Uterus (tissue), 2 donors: ENCODE results near the gene TMSB4Y.

Experiments used
- POLR2A ChIP-seq, 2 donors: fragments of 450-650 bp; IDR thresholded peaks; one replicate each; pipeline ENCODE4 v1.6.1; 2016; ENCODE audit warnings: antibody characterized with exemption in 2 of 2, mild to moderate bottlenecking in 1 of 2, moderate library complexity in 1 of 2
- TF ChIP-seq, protein P1 (sequence below), 4 experiments: fragments of 200-600 bp in 2 of 4; fragments of 450-650 bp in 2 of 4; sonication (generic) in 2 of 4; IDR thresholded peaks; one replicate each; pipeline ENCODE4 v1.5.1; 2016 to 2019; ENCODE audit warnings: antibody characterized with exemption in 4 of 4, mild to moderate bottlenecking in 2 of 4, moderate library complexity in 1 of 4

DNA sequence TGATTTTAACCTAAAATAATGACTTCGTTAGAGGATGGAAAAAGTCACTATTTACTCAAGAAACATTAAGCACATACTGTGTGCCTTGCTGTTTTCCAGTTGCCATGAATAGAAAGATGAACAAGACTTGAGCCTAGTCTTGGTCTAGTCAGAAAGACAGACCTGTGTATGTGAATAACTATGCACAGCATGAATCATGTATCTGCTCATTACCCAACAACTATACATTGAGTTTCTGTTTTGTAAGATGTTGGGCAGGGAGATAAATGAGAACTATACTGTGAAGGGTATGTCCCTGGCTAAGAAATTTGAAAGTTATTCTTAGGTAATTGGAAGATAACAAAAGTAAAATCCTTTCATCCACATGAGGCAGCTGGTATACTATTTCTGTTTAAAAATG is 4.3 kb downstream of the TMSB4Y start:
- TF ChIP-seq, protein P1, sequence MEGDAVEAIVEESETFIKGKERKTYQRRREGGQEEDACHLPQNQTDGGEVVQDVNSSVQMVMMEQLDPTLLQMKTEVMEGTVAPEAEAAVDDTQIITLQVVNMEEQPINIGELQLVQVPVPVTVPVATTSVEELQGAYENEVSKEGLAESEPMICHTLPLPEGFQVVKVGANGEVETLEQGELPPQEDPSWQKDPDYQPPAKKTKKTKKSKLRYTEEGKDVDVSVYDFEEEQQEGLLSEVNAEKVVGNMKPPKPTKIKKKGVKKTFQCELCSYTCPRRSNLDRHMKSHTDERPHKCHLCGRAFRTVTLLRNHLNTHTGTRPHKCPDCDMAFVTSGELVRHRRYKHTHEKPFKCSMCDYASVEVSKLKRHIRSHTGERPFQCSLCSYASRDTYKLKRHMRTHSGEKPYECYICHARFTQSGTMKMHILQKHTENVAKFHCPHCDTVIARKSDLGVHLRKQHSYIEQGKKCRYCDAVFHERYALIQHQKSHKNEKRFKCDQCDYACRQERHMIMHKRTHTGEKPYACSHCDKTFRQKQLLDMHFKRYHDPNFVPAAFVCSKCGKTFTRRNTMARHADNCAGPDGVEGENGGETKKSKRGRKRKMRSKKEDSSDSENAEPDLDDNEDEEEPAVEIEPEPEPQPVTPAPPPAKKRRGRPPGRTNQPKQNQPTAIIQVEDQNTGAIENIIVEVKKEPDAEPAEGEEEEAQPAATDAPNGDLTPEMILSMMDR (IDR thresholded peaks at IDR 0.05) = no peak
- TF ChIP-seq POLR2A (IDR thresholded peaks at IDR 0.05) = no peak
